Panc1 (cell line): ENCODE measurements around the gene CXCL1. TPM values are rescaled to one million over a fixed set of nuclear protein-coding genes. Genes with fewer than 3 reads are reported as not detected.

ENCODE experiments used
- ATAC-seq: fragments of 200-7000 bp; cut with Tn5 transposase; 2 replicates; pipeline ENCODE4 v1.9.1; 2020; ENCODE audit warnings: mild to moderate bottlenecking, moderate library complexity
- BruUV-seq: library from RNA; stranded (reverse); fragments of 400-500 nt; replicated peaks from 2 replicates; lab custom pipeline; 2021; lab: Mats Ljungman, UMichigan
- CTCF ChIA-PET: fragments of 300-600 bp; sonication (Branson Sonifier 250); formaldehyde crosslinking; loops from one replicate; lab custom pipeline; 2022; ENCODE audit warnings: antibody characterized with exemption; lab: Charles Lee
- POLR2A ChIA-PET: fragments of 300-600 bp; sonication (Branson Sonifier 250); formaldehyde crosslinking; loops from one replicate; lab custom pipeline; 2022; ENCODE audit warnings: antibody characterized with exemption; lab: Charles Lee
- DNase-seq: peaks from one replicate; pipeline ENCODE4 v3.0.0-alpha.2; 2010; ENCODE audit warnings: low read depth, low spot score
- H3K27ac ChIP-seq: 2 replicates; pipeline ENCODE4 v1.5.1; 2011; ENCODE audit warnings: mild to moderate bottlenecking, low read length, inconsistent platforms
- H3K27me3 ChIP-seq: fragments of 200-500 bp; sonication (Bioruptor generic); 2 replicates; pipeline ENCODE4 v1.6.0; 2014; ENCODE audit warnings: low read length, inconsistent platforms; ENCODE audit not compliant: control insufficient read depth, insufficient read depth
- H3K36me3 ChIP-seq: fragments of 200-500 bp; sonication (Bioruptor generic); 2 replicates; pipeline ENCODE4 v1.5.1; 2014; ENCODE audit warnings: inconsistent platforms, mild to moderate bottlenecking, low read length, moderate library complexity; ENCODE audit not compliant: control insufficient read depth, insufficient read depth
- H3K4me1 ChIP-seq: 2 replicates; pipeline ENCODE4 v1.5.1; 2011; ENCODE audit warnings: inconsistent platforms, mild to moderate bottlenecking, low read length, moderate library complexity; ENCODE audit not compliant: control insufficient read depth, insufficient read depth
- H3K4me3 ChIP-seq, 2 experiments: 2 replicates each; pipeline ENCODE4 v1.5.1; 2011 to 2012; ENCODE audit warnings: low read depth in 2 of 2, low read length in 2 of 2, mild to moderate bottlenecking in 2 of 2, inconsistent platforms in 1 of 2, moderate library complexity in 1 of 2
- H3K9me3 ChIP-seq: fragments of 200-500 bp; sonication (Bioruptor generic); 2 replicates; pipeline ENCODE4 v1.5.1; 2014; ENCODE audit warnings: low read depth, mild to moderate bottlenecking, inconsistent platforms, low read length, moderate library complexity; ENCODE audit not compliant: control insufficient read depth, insufficient read depth
- CTCF ChIP-seq: fragments of 450-650 bp; IDR thresholded peaks from 2 replicates; pipeline ENCODE4 v1.5.1; 2017; ENCODE audit warnings: mild to moderate bottlenecking
- POLR2AphosphoS5 ChIP-seq: IDR thresholded peaks from 2 replicates; pipeline ENCODE4 v1.6.1; 2012; ENCODE audit warnings: mild to moderate bottlenecking, low read depth, low read length, moderate library complexity
- REST ChIP-seq, 2 experiments: IDR thresholded peaks; 2 replicates each; pipeline ENCODE4 v1.6.1; 2011 to 2012; ENCODE audit warnings: low read depth in 2 of 2, control low read depth in 1 of 2, low read length in 1 of 2, mild to moderate bottlenecking in 1 of 2, moderate library complexity in 1 of 2; ENCODE audit not compliant: insufficient read depth in 1 of 2
- SIN3A ChIP-seq: IDR thresholded peaks from 2 replicates; pipeline ENCODE4 v1.6.1; 2012; ENCODE audit warnings: low read depth, mild to moderate bottlenecking, low read length, moderate library complexity, borderline replicate concordance; ENCODE audit not compliant: insufficient read depth
- TCF7L2 ChIP-seq: IDR thresholded peaks from 2 replicates; pipeline ENCODE4 v1.6.1; 2011; ENCODE audit warnings: mild to moderate bottlenecking, low read depth, low read length, inconsistent platforms
- in situ Hi-C: cut with HindIII; loops from 2 replicates; pipeline ENCODE4 v1.10.0; 2016; ENCODE audit warnings: low sequenced_read_pairs, low pct_unique_long_range_greater_than_20kb
- intact Hi-C: fragments of 100-400 bp; cut with micrococcal nuclease; formaldehyde crosslinking; loops from one replicate; pipeline ENCODE4 v1.10.0; 2022; ENCODE audit not compliant: unreplicated experiment
- total RNA-seq: library from RNA; stranded (reverse); gene quantifications from one replicate; pipeline ENCODE4 v1.2.1, GENCODE V29; 2021; ENCODE audit not compliant: unreplicated experiment

Gene CXCL1
- total RNA-seq, 1 experiment from 2014 or later = 12.8 TPM

- Histone ChIP-seq H3K27me3 (no peaks in the 10 kb centered on the region), H3K4me1 (no peaks in the 10 kb centered on the region), H3K36me3 (no peaks in the 10 kb centered on the region), H3K9me3 (no peaks in the 10 kb centered on the region; the same call in 1 of the 2 replicates), H3K27ac (no peak overlapping the region), H3K4me3 (no peak overlapping the region)
- in situ Hi-C loops (no loop called here), intact Hi-C loops (no loop called here)
- CTCF ChIA-PET = no interaction called here
- ATAC-seq = no peak
- no peak for DNase-seq
- POLR2A ChIA-PET = no interaction called here
- BruUV-seq = no TSS peak
- TF ChIP-seq POLR2AphosphoS5 (no peak), TCF7L2 (no peak), CTCF (no peak), REST (IDR thresholded peaks at IDR 0.05; ENCODE audit: insufficient read depth in 1 of 2, low read depth in 2 of 2, low read length in 1 of 2) (no peak), SIN3A (no peak)
Measured at GRCh38 chr4:73823760-73824159, 45.4 kb upstream of the CXCL1 start.

- Histone ChIP-seq H3K36me3 (no peaks in the 10 kb centered on the region), H3K4me1 (no peaks in the 10 kb centered on the region), H3K9me3 (no peaks in the 10 kb centered on the region; the same call in 1 of the 2 replicates), H3K27me3 (no peaks in the 10 kb centered on the region), H3K27ac (no peak overlapping the region), H3K4me3 (no peak overlapping the region)
- ChIA-PET POLR2A (no interaction called here), CTCF (no interaction called here)
- in situ Hi-C loops = no loop called here
- intact Hi-C loops = no loop called here
- BruUV-seq = no TSS peak
- TF ChIP-seq POLR2AphosphoS5 (no peak), SIN3A (no peak), REST (IDR thresholded peaks at IDR 0.05; ENCODE audit: insufficient read depth in 1 of 2, low read depth in 2 of 2, low read length in 1 of 2) (no peak)
- ATAC-seq = no peak
- DNase-seq = no peak
Measured at GRCh38 chr4:73828956-73829355, 40.2 kb upstream of the CXCL1 start.
